Measurements from ENCODE around the gene LOXL3. TPM values are rescaled to one million over a fixed set of nuclear protein-coding genes. Genes with fewer than 3 reads are reported as not detected.

Gene LOXL3
- total and polyA plus RNA-seq, 2 donors (not counting 1 experiment from before 2014, with no cell fraction given) = 0.97 to 1.2 TPM

GRCh38 chr2:74511104-74511989 lies 42.4 kb downstream of the LOXL3 start:
- H3K4me1 ChIP-seq (ENCODE audit: control insufficient read depth in 2 of 2, insufficient read depth in 2 of 2, low read length in 2 of 2) = peaks cover 47% of the 10 kb centered on the region in 2 donors
- H3K79me2 ChIP-seq (ENCODE audit: control insufficient read depth, insufficient read depth, low read length) = peaks cover 8% of the 10 kb centered on the region
- DNase-seq = no peak
- intact Hi-C loops (cut with micrococcal nuclease) = no loop called here
- H3K4me3 ChIP-seq (ENCODE audit: control extremely low read depth in 1 of 5, extremely low read depth in 1 of 5, insufficient read depth in 1 of 5, low read depth in 2 of 5, low read length in 4 of 5) = no peak overlapping the region
- TF ChIP-seq, protein P1, sequence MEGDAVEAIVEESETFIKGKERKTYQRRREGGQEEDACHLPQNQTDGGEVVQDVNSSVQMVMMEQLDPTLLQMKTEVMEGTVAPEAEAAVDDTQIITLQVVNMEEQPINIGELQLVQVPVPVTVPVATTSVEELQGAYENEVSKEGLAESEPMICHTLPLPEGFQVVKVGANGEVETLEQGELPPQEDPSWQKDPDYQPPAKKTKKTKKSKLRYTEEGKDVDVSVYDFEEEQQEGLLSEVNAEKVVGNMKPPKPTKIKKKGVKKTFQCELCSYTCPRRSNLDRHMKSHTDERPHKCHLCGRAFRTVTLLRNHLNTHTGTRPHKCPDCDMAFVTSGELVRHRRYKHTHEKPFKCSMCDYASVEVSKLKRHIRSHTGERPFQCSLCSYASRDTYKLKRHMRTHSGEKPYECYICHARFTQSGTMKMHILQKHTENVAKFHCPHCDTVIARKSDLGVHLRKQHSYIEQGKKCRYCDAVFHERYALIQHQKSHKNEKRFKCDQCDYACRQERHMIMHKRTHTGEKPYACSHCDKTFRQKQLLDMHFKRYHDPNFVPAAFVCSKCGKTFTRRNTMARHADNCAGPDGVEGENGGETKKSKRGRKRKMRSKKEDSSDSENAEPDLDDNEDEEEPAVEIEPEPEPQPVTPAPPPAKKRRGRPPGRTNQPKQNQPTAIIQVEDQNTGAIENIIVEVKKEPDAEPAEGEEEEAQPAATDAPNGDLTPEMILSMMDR (IDR thresholded peaks at IDR 0.05) = no peak
- TF ChIP-seq EZH2 (IDR thresholded peaks at IDR 0.05; ENCODE audit: borderline replicate concordance, insufficient read depth, low read depth, low read length, poor library complexity, severe bottlenecking) = no peak
- peaks cover 0 to 59% (median 34%) of the 10 kb centered on the region in 4 experiments for H3K27me3 ChIP-seq (replicated peaks in 1 of 4; ENCODE audit: control extremely low read depth in 1 of 4, control insufficient read depth in 3 of 4, insufficient read depth in 4 of 4, low read length in 3 of 4)
- 8% methylated on average over 4 of the region's 11 CpGs for WGBS (ENCODE audit: insufficient coverage)
- H3K9me3 ChIP-seq (ENCODE audit: control extremely low read depth in 1 of 3, control insufficient read depth in 2 of 3, insufficient read depth in 1 of 3, low read length in 2 of 3) = peaks cover 0 to 28% (median 0%) of the 10 kb centered on the region in 3 donors
- H3K27ac Mint-ChIP-seq = no peak overlapping the region
- no peak overlapping the region for H3K27ac ChIP-seq (ENCODE audit: low read length in 2 of 2)
- no peaks in the 10 kb centered on the region for H3K9me3 Mint-ChIP-seq (ENCODE audit: insufficient read depth)
- H3K4me2 ChIP-seq (replicated peaks; ENCODE audit: low read depth, low read length, poor library complexity, severe bottlenecking) = no peak overlapping the region
- ATAC-seq (ENCODE audit: low read depth) = no peak
- H4K20me1 ChIP-seq (ENCODE audit: control insufficient read depth, insufficient read depth, low read length, poor library complexity, severe bottlenecking) = peaks cover 2% of the 10 kb centered on the region
- ChIA-PET POLR2A (no interaction called here), CTCF (interaction anchor here (0.6 to 8.1 kb wide), 4 partner anchors 16 to 77 kb away, joined by 3 to 111 read pairs (median 5); partner anchors contain the start of genes CCDC142 and TTC31)
- peaks cover 41% of the 10 kb centered on the region for H3K4me1 Mint-ChIP-seq
- no peaks in the 10 kb centered on the region for H3K36me3 ChIP-seq (replicated peaks in 1 of 2; ENCODE audit: control extremely low read depth in 1 of 2, control insufficient read depth in 1 of 2, extremely low read depth in 1 of 2, insufficient read depth in 2 of 2, low read length in 1 of 2)
- H2AFZ ChIP-seq (ENCODE audit: insufficient read depth, low read depth, low read length, poor library complexity, severe bottlenecking) = no peak overlapping the region
- no peak overlapping the region for H3K9ac ChIP-seq (ENCODE audit: low read length)
- no peak overlapping the region for H3K4me3 Mint-ChIP-seq
- peaks cover 37% of the 10 kb centered on the region for H3K27me3 Mint-ChIP-seq

DNA sequence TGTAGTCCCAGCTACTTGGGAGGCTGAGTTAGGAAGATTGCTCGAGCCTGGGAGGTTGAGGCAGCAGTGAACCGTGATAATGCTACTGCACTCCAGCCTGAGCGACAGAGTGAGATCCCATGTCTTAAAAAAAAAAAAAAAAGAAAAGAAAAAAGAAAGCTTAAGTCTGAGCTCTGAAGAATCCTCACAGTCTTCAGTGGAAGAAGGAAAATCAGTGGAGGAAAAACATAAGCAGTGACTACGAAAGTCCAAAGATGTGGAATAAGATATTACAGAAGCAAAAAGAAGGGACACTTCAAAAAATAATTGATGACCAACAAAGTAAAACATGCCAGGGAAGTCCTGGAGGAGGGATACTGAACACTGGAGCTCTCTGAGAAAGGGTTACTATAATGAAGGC lies 43.5 kb downstream of the LOXL3 start:
- DNase-seq = no peak
- Mint-ChIP-seq H3K9me3 (ENCODE audit: insufficient read depth) (no peaks in the 10 kb centered on the region), H3K4me1 (peaks cover 38% of the 10 kb centered on the region), H3K27me3 (peaks cover 28% of the 10 kb centered on the region), H3K4me3 (no peak overlapping the region), H3K27ac (no peak overlapping the region)
- no peak overlapping the region for H3K4me3 ChIP-seq (ENCODE audit: control extremely low read depth in 1 of 5, extremely low read depth in 1 of 5, insufficient read depth in 1 of 5, low read depth in 2 of 5, low read length in 4 of 5)
- ChIA-PET CTCF (interaction anchor here (1.3 to 8.1 kb wide), 3 partner anchors 22 to 78 kb away, joined by 4 to 111 read pairs (median 6); partner anchors contain the start of genes CCDC142 and TTC31), POLR2A (interaction anchor here (0.7 kb wide), 1 partner anchor 70 kb away, joined by 4 read pairs; no protein-coding TSS in a partner anchor)
- no peak for TF ChIP-seq EZH2 (IDR thresholded peaks at IDR 0.05; ENCODE audit: borderline replicate concordance, insufficient read depth, low read depth, low read length, poor library complexity, severe bottlenecking)
- TF ChIP-seq, protein P1 (IDR thresholded peaks at IDR 0.05) = no peak
- H3K36me3 ChIP-seq (replicated peaks in 1 of 2; ENCODE audit: control extremely low read depth in 1 of 2, control insufficient read depth in 1 of 2, extremely low read depth in 1 of 2, insufficient read depth in 2 of 2, low read length in 1 of 2) = peaks cover 0 to 7% of the 10 kb centered on the region in 2 experiments
- WGBS (ENCODE audit: insufficient coverage) = 90% methylated on average over 4 of the region's 4 CpGs
- H3K27me3 ChIP-seq (replicated peaks in 1 of 4; ENCODE audit: control extremely low read depth in 1 of 4, control insufficient read depth in 3 of 4, insufficient read depth in 4 of 4, low read length in 3 of 4) = peaks cover 0 to 57% (median 28%) of the 10 kb centered on the region in 4 experiments
- H3K27ac ChIP-seq (ENCODE audit: low read length in 2 of 2) = no peak overlapping the region
- no peak for ATAC-seq (ENCODE audit: low read depth)
- H3K4me2 ChIP-seq (replicated peaks; ENCODE audit: low read depth, low read length, poor library complexity, severe bottlenecking) = no peak overlapping the region
- H4K20me1 ChIP-seq (ENCODE audit: control insufficient read depth, insufficient read depth, low read length, poor library complexity, severe bottlenecking) = no peaks in the 10 kb centered on the region
- intact Hi-C loops (cut with micrococcal nuclease) = no loop called here
- peaks cover 8% of the 10 kb centered on the region for H3K79me2 ChIP-seq (ENCODE audit: control insufficient read depth, insufficient read depth, low read length)
- H3K9ac ChIP-seq (ENCODE audit: low read length) = no peak overlapping the region
- peaks cover 36 to 43% of the 10 kb centered on the region in 2 donors for H3K4me1 ChIP-seq (ENCODE audit: control insufficient read depth in 2 of 2, insufficient read depth in 2 of 2, low read length in 2 of 2)
- H3K9me3 ChIP-seq (ENCODE audit: control extremely low read depth in 1 of 3, control insufficient read depth in 2 of 3, insufficient read depth in 1 of 3, low read length in 2 of 3) = peaks cover 0 to 21% (median 0%) of the 10 kb centered on the region in 3 donors
- no peak overlapping the region for H2AFZ ChIP-seq (ENCODE audit: insufficient read depth, low read depth, low read length, poor library complexity, severe bottlenecking)
